Activated gamma-delta T cell treated with anti-CD3 and anti-CD28 coated beads, Interleukin-2, amount 50 U/mL, for 16 hours (primary cell): ENCODE results near the gene TBC1D19.

ENCODE experiments used
- DNase-seq: peaks from one replicate; pipeline ENCODE4 v3.0.0-alpha.2; 2020; ENCODE audit warnings: low read depth

The TBC1D19 gene

GRCh38 chr4:26732356-26732755 is 148.5 kb downstream of the TBC1D19 start:
- DNase-seq: no peak

GRCh38 chr4:26736621-26737020 is 152.7 kb downstream of the TBC1D19 start:
- DNase-seq: no peak

- DNase-seq: no peak
These were observed 153.5 kb downstream of the TBC1D19 start for GRCh38 chr4:26737385-26737784.

GRCh38 chr4:26741491-26741871 is 157.6 kb downstream of the TBC1D19 start:
- DNase-seq: no peak

GRCh38 chr4:26746802-26747213 is 162.9 kb downstream of the TBC1D19 start:
- DNase-seq: no peak

GRCh38 chr4:26748811-26749210 is 164.9 kb downstream of the TBC1D19 start:
- no peak for DNase-seq

GRCh38 chr4:26749867-26750266 is 166.0 kb downstream of the TBC1D19 start:
- no peak for DNase-seq

GRCh38 chr4:26751004-26751403 is 167.1 kb downstream of the TBC1D19 start:
- no peak for DNase-seq

- no peak for DNase-seq
These were observed 168.0 kb downstream of the TBC1D19 start for GRCh38 chr4:26751838-26752237.

- no peak for DNase-seq
These were observed 169.3 kb downstream of the TBC1D19 start for GRCh38 chr4:26753187-26753586.

- no peak for DNase-seq
These were observed 169.7 kb downstream of the TBC1D19 start for GRCh38 chr4:26753617-26754016.

- no peak for DNase-seq
These were observed 173.9 kb downstream of the TBC1D19 start for GRCh38 chr4:26757751-26758150.

- no peak for DNase-seq
These were observed 175.0 kb downstream of the TBC1D19 start for GRCh38 chr4:26758899-26759298.

- no peak for DNase-seq
These were observed 178.8 kb downstream of the TBC1D19 start for GRCh38 chr4:26762650-26763049.

- no peak for DNase-seq
These were observed 179.2 kb downstream of the TBC1D19 start for GRCh38 chr4:26763063-26763462.

- no peak for DNase-seq
These were observed 179.8 kb downstream of the TBC1D19 start for GRCh38 chr4:26763648-26764047.

- no peak for DNase-seq
These were observed 180.3 kb downstream of the TBC1D19 start for GRCh38 chr4:26764231-26764630.

GRCh38 chr4:26765515-26765914 is 181.6 kb downstream of the TBC1D19 start:
- DNase-seq: no peak

- no peak for DNase-seq
These were observed 182.3 kb downstream of the TBC1D19 start for GRCh38 chr4:26766141-26766540.

GRCh38 chr4:26772096-26772873 is 188.4 kb downstream of the TBC1D19 start:
- no peak for DNase-seq

- no peak for DNase-seq
These were observed 195.3 kb downstream of the TBC1D19 start for GRCh38 chr4:26779224-26779623.

GRCh38 chr4:26779674-26780073 is 195.8 kb downstream of the TBC1D19 start:
- DNase-seq: no peak

- DNase-seq: no peak
These were observed 196.7 kb downstream of the TBC1D19 start for GRCh38 chr4:26780539-26780938.

- no peak for DNase-seq
These were observed 198.4 kb downstream of the TBC1D19 start for GRCh38 chr4:26782168-26782829.
